ENCODE results near the gene KCNMB3.

GRCh38 chr3:179266701-179267211 lies 15.8 kb upstream of the KCNMB3 start:
- no peak for TF ChIP-seq EZH2 (IDR thresholded peaks at IDR 0.05; ENCODE audit: borderline replicate concordance, low read depth, low read length, severe bottlenecking)
- no peak for TF ChIP-seq CTCF (IDR thresholded peaks at IDR 0.05; ENCODE audit: borderline replicate concordance, extremely low read depth, low read length, poor library complexity, severe bottlenecking)

All from DND-41 (cell line).